BLaER1 treated with 17β-estradiol and CSF1 and Interleukin-3, amounts not matched to agents 10 nM and 100 nM (cell line): Measurements from ENCODE around the gene NLK.
"Not testable (repeated sequence)": the region's sequence is repeated elsewhere in the genome, so short reads cannot be mapped to it uniquely, and the experiment has no call there.

ENCODE experiments used
- H3K27ac ChIP-seq, 11 experiments: shearing (Covaris generic); formaldehyde crosslinking; 2 replicates each; pipeline ENCODE4 v1.8.1; 2022
- H3K27me3 ChIP-seq, 11 experiments: shearing (Covaris generic); formaldehyde crosslinking; 2 replicates each; pipeline ENCODE4 v1.8.1; 2022
- H3K36me3 ChIP-seq, 11 experiments: shearing (Covaris generic); formaldehyde crosslinking; 2 replicates each; pipeline ENCODE4 v1.8.1; 2022
- H3K4me1 ChIP-seq, 10 experiments: shearing (Covaris generic); formaldehyde crosslinking; 2 replicates each; pipeline ENCODE4 v1.8.1; 2022
- H3K4me2 ChIP-seq, 11 experiments: shearing (Covaris generic); formaldehyde crosslinking; 2 replicates each; pipeline ENCODE4 v1.8.1; 2022
- H3K4me3 ChIP-seq, 10 experiments: shearing (Covaris generic); formaldehyde crosslinking; 2 replicates each; pipeline ENCODE4 v1.8.1; 2022
- H3K9ac ChIP-seq, 11 experiments: shearing (Covaris generic); formaldehyde crosslinking; 2 replicates each; pipeline ENCODE4 v1.8.1; 2022
- H3K9me3 ChIP-seq, 11 experiments: shearing (Covaris generic); formaldehyde crosslinking; replicated peaks in 1 of 11; 2 replicates each; pipeline ENCODE4 v1.8.1; 2022
- H4K20me1 ChIP-seq, 11 experiments: shearing (Covaris generic); formaldehyde crosslinking; 2 replicates each; pipeline ENCODE4 v1.8.1; 2022
- Cebpa-rat ChIP-seq, 11 experiments: shearing (Covaris generic); IDR thresholded peaks; 2 replicates each; pipeline ENCODE4 v1.8.1; 2022

Gene NLK

GRCh38 chr17:28004344-28004743 lies 38.1 kb upstream of the NLK start:
- Histone ChIP-seq H3K36me3 (no peaks in the 10 kb centered on the region), H3K9me3 (no peaks in the 10 kb centered on the region), H3K4me3 (no peak overlapping the region), H3K9ac (no peak overlapping the region), H3K4me2 (no peak overlapping the region), H3K27ac (no peak overlapping the region), H3K4me1 (no peaks in the 10 kb centered on the region), H4K20me1 (no peaks in the 10 kb centered on the region), H3K27me3 (no peaks in the 10 kb centered on the region)
- no peak for TF ChIP-seq Cebpa-rat (IDR thresholded peaks at IDR 0.05)

- not testable (repeated sequence) for H3K4me3 ChIP-seq, H3K4me2 ChIP-seq, H3K36me3 ChIP-seq, H3K27me3 ChIP-seq, H3K4me1 ChIP-seq, H4K20me1 ChIP-seq, H3K9me3 ChIP-seq, H3K27ac ChIP-seq, H3K9ac ChIP-seq
These were observed 34.6 kb upstream of the NLK start for GRCh38 chr17:28007925-28008324.

- Histone ChIP-seq H3K9me3 (no peaks in the 10 kb centered on the region), H3K4me2 (no peak overlapping the region), H3K36me3 (no peaks in the 10 kb centered on the region), H3K27ac (no peak overlapping the region), H3K27me3 (no peaks in the 10 kb centered on the region), H3K4me1 (no peaks in the 10 kb centered on the region), H4K20me1 (no peaks in the 10 kb centered on the region), H3K9ac (no peak overlapping the region), H3K4me3 (no peak overlapping the region)
- no peak for TF ChIP-seq Cebpa-rat (IDR thresholded peaks at IDR 0.05)
These were observed 34.0 kb upstream of the NLK start for GRCh38 chr17:28008513-28008912.

DNA sequence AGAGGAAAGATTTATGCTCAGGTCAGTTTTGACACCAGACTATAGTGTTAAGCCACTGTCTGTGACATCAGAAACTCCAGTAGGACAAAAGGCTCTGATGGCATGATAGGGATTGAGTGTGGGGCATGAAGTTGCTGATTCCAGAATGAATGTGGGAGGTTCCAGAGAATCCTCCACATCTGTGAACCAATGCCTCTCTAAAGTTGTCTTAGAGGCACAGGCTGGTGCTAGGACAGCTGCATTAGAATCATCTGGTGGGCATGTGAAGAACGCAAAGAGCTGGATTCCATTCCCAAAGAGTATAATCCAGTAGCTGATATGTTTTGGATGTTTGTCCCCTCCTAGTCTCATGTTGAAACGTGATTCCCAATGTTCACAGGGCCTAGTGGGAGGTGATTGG lies 32.1 kb upstream of the NLK start:
- Histone ChIP-seq H3K9ac (no peak overlapping the region), H3K4me2 (no peak overlapping the region), H3K27me3 (no peaks in the 10 kb centered on the region), H3K4me1 (no peaks in the 10 kb centered on the region), H3K36me3 (no peaks in the 10 kb centered on the region), H3K9me3 (no peaks in the 10 kb centered on the region), H4K20me1 (no peaks in the 10 kb centered on the region), H3K4me3 (no peak overlapping the region), H3K27ac (no peak overlapping the region)
- TF ChIP-seq Cebpa-rat (IDR thresholded peaks at IDR 0.05) = no peak

- no peak overlapping the region for H3K4me3 ChIP-seq
- H3K27ac ChIP-seq = no peak overlapping the region
- H3K9ac ChIP-seq = no peak overlapping the region
- H3K36me3 ChIP-seq = no peaks in the 10 kb centered on the region
- no peaks in the 10 kb centered on the region for H3K27me3 ChIP-seq
- no peaks in the 10 kb centered on the region for H3K4me1 ChIP-seq
- H3K4me2 ChIP-seq = no peak overlapping the region
- no peak for TF ChIP-seq Cebpa-rat (IDR thresholded peaks at IDR 0.05)
- H3K9me3 ChIP-seq = no peaks in the 10 kb centered on the region
- no peaks in the 10 kb centered on the region for H4K20me1 ChIP-seq
These were observed 23.9 kb upstream of the NLK start for GRCh38 chr17:28018439-28019070.

GRCh38 chr17:28020515-28020914 lies 22.0 kb upstream of the NLK start:
- no peak overlapping the region for H3K9ac ChIP-seq
- H3K27me3 ChIP-seq = no peaks in the 10 kb centered on the region
- H3K27ac ChIP-seq = no peak overlapping the region
- H3K4me2 ChIP-seq = no peak overlapping the region
- H3K9me3 ChIP-seq = no peaks in the 10 kb centered on the region
- no peaks in the 10 kb centered on the region for H4K20me1 ChIP-seq
- no peak overlapping the region for H3K4me3 ChIP-seq
- H3K4me1 ChIP-seq = no peaks in the 10 kb centered on the region
- H3K36me3 ChIP-seq = no peaks in the 10 kb centered on the region
- no peak for TF ChIP-seq Cebpa-rat (IDR thresholded peaks at IDR 0.05)

DNA sequence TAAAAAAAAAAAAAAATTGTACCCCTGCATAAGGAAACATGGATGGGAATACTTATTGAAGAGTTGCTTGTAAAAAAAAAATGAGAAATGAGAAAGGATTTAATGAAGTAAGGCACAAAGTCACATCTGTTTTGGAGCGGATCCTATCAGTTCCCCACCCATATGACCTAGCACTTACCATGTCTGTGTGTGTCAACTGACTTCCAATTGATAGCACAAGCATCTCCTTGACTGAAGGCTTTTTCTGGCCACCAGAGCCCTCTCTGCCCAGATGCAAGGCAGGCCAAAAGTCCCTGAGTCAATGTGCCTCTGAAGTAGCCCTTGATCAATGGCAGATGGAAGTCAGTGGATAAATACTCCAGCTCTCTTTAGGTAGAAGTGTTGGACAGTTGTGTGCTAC lies 13.4 kb upstream of the NLK start:
- no peak for TF ChIP-seq Cebpa-rat (IDR thresholded peaks at IDR 0.05)
- H4K20me1 ChIP-seq = 0 out of 22 replicates have a peak, but pooled peaks cover 0 to 3% (median 0%) of the 10 kb centered on the region in 11 experiments
- H3K4me2 ChIP-seq = peak overlapping the region in 2 of 11 experiments; percentile 60 to 65; a peak in 4 of 22 replicates

DNA sequence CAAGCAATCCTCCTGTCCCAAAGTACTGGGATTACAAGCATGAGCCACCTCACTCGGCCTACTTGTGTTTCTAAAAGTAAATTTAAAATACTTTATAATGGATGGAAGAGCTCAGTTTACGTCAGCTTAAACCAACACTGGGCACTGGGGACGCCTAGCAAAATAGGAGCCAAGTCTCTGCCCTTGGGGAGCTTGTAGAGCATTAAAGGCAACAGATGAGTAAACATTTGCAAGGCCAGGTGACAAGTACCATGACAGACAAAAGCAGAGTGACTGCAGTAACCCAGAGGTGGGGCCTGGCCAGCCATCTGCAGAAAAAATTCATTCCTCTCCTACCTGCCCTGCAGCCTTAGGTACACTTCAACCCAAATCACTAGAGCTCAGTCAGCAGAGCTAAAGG lies 12.1 kb upstream of the NLK start:
- H3K4me1 ChIP-seq = peaks cover 0 to 27% (median 2%) of the 10 kb centered on the region in 10 experiments; a peak in 9 of 20 replicates
- no peak overlapping the region for H3K4me2 ChIP-seq
- no peaks in the 10 kb centered on the region for H3K9me3 ChIP-seq
- TF ChIP-seq Cebpa-rat (IDR thresholded peaks at IDR 0.05) = no peak
- H3K36me3 ChIP-seq = no peaks in the 10 kb centered on the region
- H3K9ac ChIP-seq = no peak overlapping the region
- H3K27ac ChIP-seq = no peak overlapping the region
- 0 out of 22 replicates have a peak, but pooled peaks cover 0 to 3% (median 0%) of the 10 kb centered on the region in 11 experiments for H4K20me1 ChIP-seq
- H3K27me3 ChIP-seq = no peaks in the 10 kb centered on the region
- no peak overlapping the region for H3K4me3 ChIP-seq

More for the DNA sequence above, 13.4 kb upstream of the NLK start:
- Histone ChIP-seq H3K27ac (no peak overlapping the region), H3K9ac (no peak overlapping the region), H3K4me3 (no peak overlapping the region), H3K9me3 (no peaks in the 10 kb centered on the region), H3K4me1 (peaks cover 0 to 19% (median under 1%) of the 10 kb centered on the region in 10 experiments; a peak in 9 of 20 replicates), H3K36me3 (no peaks in the 10 kb centered on the region), H3K27me3 (no peaks in the 10 kb centered on the region)

DNA sequence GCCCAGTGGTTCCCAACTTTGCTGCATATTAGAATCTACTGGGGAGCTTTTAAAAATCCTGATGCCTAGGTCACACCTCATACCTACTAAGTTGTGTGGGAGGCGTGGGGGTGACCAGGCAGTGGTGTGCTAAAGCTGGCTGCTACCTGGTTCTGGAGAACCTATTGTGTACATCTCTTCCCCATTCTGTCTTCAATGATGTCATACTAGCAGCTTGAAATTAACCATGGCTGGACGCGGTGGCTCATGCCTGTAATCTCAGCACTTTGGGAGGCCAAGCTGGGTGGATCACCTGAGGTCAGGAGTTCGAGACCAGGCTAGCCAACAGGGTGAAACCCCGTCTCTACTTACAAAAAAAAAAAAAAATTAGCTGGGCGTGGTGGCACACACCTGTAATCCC lies 11.3 kb upstream of the NLK start:
- H3K4me1 ChIP-seq = peaks cover 0 to 27% (median 2%) of the 10 kb centered on the region in 10 experiments; a peak in 9 of 20 replicates
- no peaks in the 10 kb centered on the region for H3K36me3 ChIP-seq
- no peak overlapping the region for H3K4me2 ChIP-seq
- no peak overlapping the region for H3K27ac ChIP-seq
- H3K9me3 ChIP-seq = no peaks in the 10 kb centered on the region
- TF ChIP-seq Cebpa-rat (IDR thresholded peaks at IDR 0.05) = no peak
- H4K20me1 ChIP-seq = 0 out of 22 replicates have a peak, but pooled peaks cover 0 to 3% (median 0%) of the 10 kb centered on the region in 11 experiments
- H3K4me3 ChIP-seq = no peak overlapping the region
- H3K27me3 ChIP-seq = no peaks in the 10 kb centered on the region
- no peak overlapping the region for H3K9ac ChIP-seq
